Uterus (tissue), 2 donors: ENCODE measurements around the gene SLC12A6.

Source experiments
- POLR2A ChIP-seq, 2 donors: fragments of 450-650 bp; IDR thresholded peaks; one replicate each; pipeline ENCODE4 v1.6.1; 2016; ENCODE audit warnings: antibody characterized with exemption in 2 of 2, mild to moderate bottlenecking in 1 of 2, moderate library complexity in 1 of 2
- TF ChIP-seq, protein P1 (sequence below), 4 experiments: fragments of 200-600 bp in 2 of 4; fragments of 450-650 bp in 2 of 4; sonication (generic) in 2 of 4; IDR thresholded peaks; one replicate each; pipeline ENCODE4 v1.5.1; 2016 to 2019; ENCODE audit warnings: antibody characterized with exemption in 4 of 4, mild to moderate bottlenecking in 2 of 4, moderate library complexity in 1 of 4

DNA sequence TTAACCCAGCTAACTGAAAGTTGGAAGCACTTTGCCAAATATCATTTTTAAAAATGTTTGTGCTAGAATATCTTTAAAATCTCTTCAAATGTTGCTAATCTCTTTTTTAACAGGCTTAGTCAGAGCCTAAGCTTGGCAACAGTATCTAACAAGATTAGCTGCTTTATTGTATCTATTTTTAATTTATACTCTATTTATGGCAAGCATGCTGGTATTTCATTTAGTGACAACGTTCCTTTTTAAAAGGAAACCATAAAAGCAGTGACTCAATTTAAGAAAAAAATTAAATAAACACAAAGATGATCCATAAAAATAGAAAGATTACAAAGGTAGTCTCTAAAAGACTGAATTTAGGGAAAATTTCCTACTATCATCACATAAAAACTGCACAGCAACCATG is 40.5 kb downstream of the SLC12A6 start:
- TF ChIP-seq, protein P1, sequence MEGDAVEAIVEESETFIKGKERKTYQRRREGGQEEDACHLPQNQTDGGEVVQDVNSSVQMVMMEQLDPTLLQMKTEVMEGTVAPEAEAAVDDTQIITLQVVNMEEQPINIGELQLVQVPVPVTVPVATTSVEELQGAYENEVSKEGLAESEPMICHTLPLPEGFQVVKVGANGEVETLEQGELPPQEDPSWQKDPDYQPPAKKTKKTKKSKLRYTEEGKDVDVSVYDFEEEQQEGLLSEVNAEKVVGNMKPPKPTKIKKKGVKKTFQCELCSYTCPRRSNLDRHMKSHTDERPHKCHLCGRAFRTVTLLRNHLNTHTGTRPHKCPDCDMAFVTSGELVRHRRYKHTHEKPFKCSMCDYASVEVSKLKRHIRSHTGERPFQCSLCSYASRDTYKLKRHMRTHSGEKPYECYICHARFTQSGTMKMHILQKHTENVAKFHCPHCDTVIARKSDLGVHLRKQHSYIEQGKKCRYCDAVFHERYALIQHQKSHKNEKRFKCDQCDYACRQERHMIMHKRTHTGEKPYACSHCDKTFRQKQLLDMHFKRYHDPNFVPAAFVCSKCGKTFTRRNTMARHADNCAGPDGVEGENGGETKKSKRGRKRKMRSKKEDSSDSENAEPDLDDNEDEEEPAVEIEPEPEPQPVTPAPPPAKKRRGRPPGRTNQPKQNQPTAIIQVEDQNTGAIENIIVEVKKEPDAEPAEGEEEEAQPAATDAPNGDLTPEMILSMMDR (IDR thresholded peaks at IDR 0.05) = no peak
- TF ChIP-seq POLR2A (IDR thresholded peaks at IDR 0.05) = no peak
